Measurements from ENCODE around the gene ZBED5. TPM values are rescaled to one million over a fixed set of nuclear protein-coding genes. Genes with fewer than 3 reads are reported as not detected.

ZBED5 gene
- total and polyA plus RNA-seq, 9 of the 15 experiments (the other 6 are each of a cell fraction or from before 2014, with no cell fraction given) = 12.4 to 70.7 (median 26.8) TPM

GRCh38 chr11:10897150-10897549 is 39.3 kb upstream of the ZBED5 start:
- Histone ChIP-seq H3K27me3 (ENCODE audit: control insufficient read depth in 2 of 2, insufficient read depth in 2 of 2, low read length in 2 of 2) (no peaks in the 10 kb centered on the region), H3K9me3 (replicated peaks; ENCODE audit: control insufficient read depth, insufficient read depth, low read depth, low read length) (no peaks in the 10 kb centered on the region), H3K4me2 (ENCODE audit: insufficient read depth, low read length) (no peak overlapping the region), H3K4me3 (no peak overlapping the region), H3K9ac (ENCODE audit: insufficient read depth in 1 of 2, low read depth in 2 of 2, low read length in 2 of 2) (no peak overlapping the region), H3K79me2 (ENCODE audit: control insufficient read depth, insufficient read depth, low read length) (no peaks in the 10 kb centered on the region), H3K9me1 (ENCODE audit: control insufficient read depth, insufficient read depth, low read length) (no peaks in the 10 kb centered on the region), H2AFZ (ENCODE audit: low read depth, low read length) (no peak overlapping the region), H3K27ac (ENCODE audit: extremely low read depth, low read depth, low read length) (no peak overlapping the region), H3K36me3 (ENCODE audit: control insufficient read depth, insufficient read depth, low read length) (no peaks in the 10 kb centered on the region), H3K4me1 (replicated peaks in 1 of 2; ENCODE audit: control insufficient read depth in 2 of 2, insufficient read depth in 2 of 2, low read length in 2 of 2) (peaks cover 35 to 65% of the 10 kb centered on the region in 2 experiments), H4K20me1 (replicated peaks; ENCODE audit: control insufficient read depth, insufficient read depth, low read length) (no peaks in the 10 kb centered on the region)
- no TSS peak for BruUV-seq (replicated peaks)
- ATAC-seq (no peak), FAIRE-seq (no peak), DNase-seq (ENCODE audit: extremely low read depth in 1 of 4, low spot score in 3 of 4) (no peak)
- POLR2A ChIA-PET = interaction anchor here (0.7 to 4.9 kb wide), 3 partner anchors 39 to 1456 kb away, joined by 3 to 82 read pairs (median 9); partner anchors contain the start of genes EIF4G2 and ZBED5
- WGBS (ENCODE audit: insufficient coverage, low coverage, missing lambda C conversion rate) = 100% methylated on average over 1 of the region's 1 CpG
- CTCF ChIA-PET (ENCODE audit: low intra/inter-chr PET ratio) = no interaction called here
- intact Hi-C loops (cut with micrococcal nuclease) = no loop called here
- TF ChIP-seq RBM25 (IDR thresholded peaks at IDR 0.05; ENCODE audit: low read depth, low read length, severe bottlenecking) (peak; percentile 44), KDM1A (IDR thresholded peaks at IDR 0.05) (0 out of 4 replicates have a peak, but pooled peaks of 1 of the 2 experiments have one; percentile 20), ZNF121 (CRISPR knock-in tag; conservative IDR thresholded peaks at IDR 0.05) (peak; percentile 93), MAFK (IDR thresholded peaks at IDR 0.05; ENCODE audit: low read length) (no peak), BCOR (IDR thresholded peaks at IDR 0.05) (peak; percentile 38; the same call in 1 of the 2 replicates)
- in situ Hi-C loops (cut with MboI) = no loop called here

GRCh38 chr11:10896493-10896892 is 38.6 kb upstream of the ZBED5 start:
- H3K9me1 ChIP-seq (ENCODE audit: control insufficient read depth, insufficient read depth, low read length) = no peaks in the 10 kb centered on the region
- in situ Hi-C loops (cut with MboI) = no loop called here
- H3K27ac ChIP-seq (ENCODE audit: extremely low read depth, low read depth, low read length) = no peak overlapping the region
- ChIA-PET POLR2A (interaction anchor here (0.7 kb wide), 1 partner anchor 1455 kb away, joined by 3 read pairs; no protein-coding TSS in a partner anchor), CTCF (ENCODE audit: low intra/inter-chr PET ratio) (no interaction called here)
- H3K9me3 ChIP-seq (replicated peaks; ENCODE audit: control insufficient read depth, insufficient read depth, low read depth, low read length) = no peaks in the 10 kb centered on the region
- peak overlapping the region; percentile 13; the same call in 1 of the 2 replicates for H2AFZ ChIP-seq (ENCODE audit: low read depth, low read length)
- no peaks in the 10 kb centered on the region for H4K20me1 ChIP-seq (replicated peaks; ENCODE audit: control insufficient read depth, insufficient read depth, low read length)
- H3K36me3 ChIP-seq (ENCODE audit: control insufficient read depth, insufficient read depth, low read length) = no peaks in the 10 kb centered on the region
- H3K4me2 ChIP-seq (ENCODE audit: insufficient read depth, low read length) = no peak overlapping the region
- H3K4me3 ChIP-seq = no peak overlapping the region
- H3K27me3 ChIP-seq (ENCODE audit: control insufficient read depth in 2 of 2, insufficient read depth in 2 of 2, low read length in 2 of 2) = no peaks in the 10 kb centered on the region
- H3K4me1 ChIP-seq (replicated peaks in 1 of 2; ENCODE audit: control insufficient read depth in 2 of 2, insufficient read depth in 2 of 2, low read length in 2 of 2) = peaks cover 30 to 60% of the 10 kb centered on the region in 2 experiments
- H3K79me2 ChIP-seq (ENCODE audit: control insufficient read depth, insufficient read depth, low read length) = no peaks in the 10 kb centered on the region
- DNase-seq (ENCODE audit: extremely low read depth in 1 of 4, low spot score in 3 of 4) = no peak
- H3K9ac ChIP-seq (ENCODE audit: insufficient read depth in 1 of 2, low read depth in 2 of 2, low read length in 2 of 2) = no peak overlapping the region
- no TSS peak for BruUV-seq (replicated peaks)
- intact Hi-C loops (cut with micrococcal nuclease) = no loop called here
- WGBS (ENCODE audit: insufficient coverage, low coverage, missing lambda C conversion rate) = 87% methylated on average over 9 of the region's 9 CpGs
- no peak for ATAC-seq
- no peak for FAIRE-seq
- TF ChIP-seq E2F8 (IDR thresholded peaks at IDR 0.05; ENCODE audit: low read depth, partially characterized antibody) = no peak
- TF ChIP-seq HSF4 (CRISPR knock-in tag; IDR thresholded peaks at IDR 0.05; ENCODE audit: borderline replicate concordance) = no peak
- no peak for TF ChIP-seq STAT5B (CRISPR knock-in tag; IDR thresholded peaks at IDR 0.05)
- no peak for TF ChIP-seq RBM34 (IDR thresholded peaks at IDR 0.05; ENCODE audit: borderline replicate concordance, insufficient read depth, low read length)
- no peak for TF ChIP-seq GATA2 (CRISPR knock-in tag; IDR thresholded peaks at IDR 0.05)
- no peak for TF ChIP-seq MITF (IDR thresholded peaks at IDR 0.05)
